ENCODE results near the gene HEXIM1.
A peak's percentile ranks its signal among the peaks of the same experiment; 100 is the strongest.

Gene HEXIM1

GRCh38 chr17:45146890-45147580, 1.2 kb upstream of the HEXIM1 start:
- no peak for DNase-seq (ENCODE audit: low read depth)

- DNase-seq (ENCODE audit: low read depth): peak; percentile 79
These were observed 593 bp upstream of the HEXIM1 start for GRCh38 chr17:45147581-45148182.

- peak; percentile 71 for DNase-seq (ENCODE audit: low read depth)
These were observed 878 bp downstream of the HEXIM1 start for GRCh38 chr17:45149037-45149668.

- peak; percentile 36 for DNase-seq (ENCODE audit: low read depth)
These were observed 1.7 kb downstream of the HEXIM1 start for GRCh38 chr17:45149669-45150664.

- no peak for DNase-seq (ENCODE audit: low read depth)
These were observed 2.9 kb downstream of the HEXIM1 start for GRCh38 chr17:45150911-45151809.

- no peak for DNase-seq (ENCODE audit: low read depth)
These were observed 6.8 kb downstream of the HEXIM1 start for GRCh38 chr17:45155029-45155428.

- no peak for DNase-seq (ENCODE audit: low read depth)
These were observed 7.2 kb downstream of the HEXIM1 start for GRCh38 chr17:45155483-45155882.

- no peak for DNase-seq (ENCODE audit: low read depth)
These were observed 8.0 kb downstream of the HEXIM1 start for GRCh38 chr17:45156242-45156641.

- peak; percentile 41 for DNase-seq (ENCODE audit: low read depth)
These were observed 12.4 kb downstream of the HEXIM1 start for GRCh38 chr17:45160447-45161287.

GRCh38 chr17:45161288-45162024, 13.2 kb downstream of the HEXIM1 start, which contains the start of gene HEXIM2:
TSS of gene HEXIM2 (plus strand) at chr17:45161875. CDS start at chr17:45162794, 919 bp downstream.
- peak; percentile 92 for DNase-seq (ENCODE audit: low read depth)

GRCh38 chr17:45162025-45162687, 13.9 kb downstream of the HEXIM1 start:
- no peak for DNase-seq (ENCODE audit: low read depth)

- no peak for DNase-seq (ENCODE audit: low read depth)
These were observed 16.5 kb downstream of the HEXIM1 start for GRCh38 chr17:45164734-45165269.

GRCh38 chr17:45168991-45169752, 20.9 kb downstream of the HEXIM1 start:
- no peak for DNase-seq (ENCODE audit: low read depth)

GRCh38 chr17:45170280-45170930, 22.1 kb downstream of the HEXIM1 start:
- DNase-seq (ENCODE audit: low read depth): no peak

- DNase-seq (ENCODE audit: low read depth): no peak
These were observed 22.7 kb downstream of the HEXIM1 start for GRCh38 chr17:45170931-45171337.

- DNase-seq (ENCODE audit: low read depth): no peak
These were observed 23.3 kb downstream of the HEXIM1 start for GRCh38 chr17:45171338-45172231.
